Right lobe of liver (tissue), 6 donors: ENCODE data around the gene ATP6V1G3. TPM values are rescaled to one million over a fixed set of nuclear protein-coding genes. Genes with fewer than 3 reads are reported as not detected.

Source experiments
- ATAC-seq, 4 donors: fragments of 200-7000 bp; cut with Tn5 transposase; one replicate each; pipeline ENCODE4 v1.9.1; 2020; ENCODE audit warnings: mild to moderate bottlenecking in 4 of 4, moderate library complexity in 4 of 4
- DNase-seq, 3 donors: peaks; one replicate each; pipeline ENCODE4 v3.0.0-alpha.2; 2020
- H3K27ac ChIP-seq, 3 donors: fragments of 200-600 bp; one replicate each; pipeline ENCODE4 v1.8.0; 2022
- H3K27me3 ChIP-seq, 2 donors: fragments of 200-600 bp; one replicate each; pipeline ENCODE4 v1.8.0; 2022
- H3K36me3 ChIP-seq, 4 donors: fragments of 200-600 bp; sonication (generic) in 1 of 4; one replicate each; pipeline versions ENCODE4 v1.5.1 to v1.8.0; 2017 to 2022; ENCODE audit warnings: control low read depth in 1 of 4
- H3K4me1 ChIP-seq, 4 donors: fragments of 200-600 bp; sonication (generic) in 1 of 4; one replicate each; pipeline versions ENCODE4 v1.5.1 to v1.8.0; 2017 to 2022; ENCODE audit warnings: control low read depth in 1 of 4
- H3K4me3 ChIP-seq, 3 donors: fragments of 200-600 bp; one replicate each; pipeline ENCODE4 v1.8.0; 2022
- H3K9me3 ChIP-seq, 4 donors: fragments of 200-600 bp; sonication (generic) in 1 of 4; one replicate each; pipeline versions ENCODE4 v1.5.1 to v1.8.0; 2017 to 2022; ENCODE audit warnings: control low read depth in 1 of 4
- POLR2A ChIP-seq: fragments of 450-650 bp; IDR thresholded peaks from one replicate; pipeline ENCODE4 v1.6.1; 2017; ENCODE audit warnings: antibody characterized with exemption, mild to moderate bottlenecking
- WGBS: methylation state at CpG from one replicate; pipeline ENCODE4 v1.1.6; 2018; ENCODE audit warnings: low coverage, low lambda C conversion rate; ENCODE audit not compliant: insufficient coverage; ENCODE audit errors: missing lambda C conversion rate; 5-methylcytosine and 5-hydroxymethylcytosine counted together
- intact Hi-C, 2 donors: fragments of 100-400 bp; cut with DNase I; formaldehyde crosslinking; loops; one replicate each; pipeline versions ENCODE4 v1.11.2 to v1.14.1; 2022
- total RNA-seq, 6 experiments: library from RNA; depleted of rRNA in 2 of 6; stranded (reverse); fragments of >200 nt in 2 of 6; fragmentation: NEBNext Ultra II Directional in 3 of 6; extraction: Animal tissue kit (Norgen Biotek cat#: 25700) in 3 of 6; gene quantifications; one replicate each; pipeline versions ENCODE4 v1.1.0 to v1.2.4, GENCODE V29; 2016 to 2023
- TF ChIP-seq, protein P1 (sequence below), 4 donors: fragments of 200-600 bp in 3 of 4; fragments of 450-650 bp in 1 of 4; IDR thresholded peaks; one replicate each; pipeline versions ENCODE4 v1.5.1 to v1.8.0; 2016 to 2022; ENCODE audit warnings: antibody characterized with exemption in 4 of 4, mild to moderate bottlenecking in 2 of 4
- donor health status: DM: no; HTN: yes; CAD: no.
- donor health status: DM: no; HTN: no; CAD: no.
- donor health status: DM: no; HTN: no; CAD: no.
- donor health status: DM: no; HTN: yes; CAD: no.
- donor health status: DM: no; HTN: yes; CAD: no.

The ATP6V1G3 gene
- total RNA-seq, 6 experiments from 2014 or later: not detected

DNA sequence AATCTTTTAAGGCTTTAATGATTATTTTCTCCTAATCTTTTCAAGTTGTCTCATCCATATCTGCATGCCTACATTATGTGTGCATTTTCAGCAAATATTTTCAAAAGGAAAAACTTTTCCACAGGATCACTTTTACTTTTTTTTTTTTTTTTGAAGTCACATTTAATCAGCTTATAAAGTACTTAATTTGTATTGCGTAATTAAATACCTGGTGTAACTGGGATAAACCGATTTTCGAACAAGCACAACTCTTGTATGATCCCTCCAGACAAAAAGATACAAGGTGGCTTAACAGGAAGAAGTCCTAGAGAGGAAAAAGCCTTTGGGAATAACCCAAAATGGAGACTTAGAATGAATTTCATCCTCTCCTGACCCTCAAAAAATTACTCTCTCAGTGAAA, 1.3 kb upstream of the ATP6V1G3 start:
- WGBS: 85% methylated on average over 3 of the region's 3 CpGs

DNA sequence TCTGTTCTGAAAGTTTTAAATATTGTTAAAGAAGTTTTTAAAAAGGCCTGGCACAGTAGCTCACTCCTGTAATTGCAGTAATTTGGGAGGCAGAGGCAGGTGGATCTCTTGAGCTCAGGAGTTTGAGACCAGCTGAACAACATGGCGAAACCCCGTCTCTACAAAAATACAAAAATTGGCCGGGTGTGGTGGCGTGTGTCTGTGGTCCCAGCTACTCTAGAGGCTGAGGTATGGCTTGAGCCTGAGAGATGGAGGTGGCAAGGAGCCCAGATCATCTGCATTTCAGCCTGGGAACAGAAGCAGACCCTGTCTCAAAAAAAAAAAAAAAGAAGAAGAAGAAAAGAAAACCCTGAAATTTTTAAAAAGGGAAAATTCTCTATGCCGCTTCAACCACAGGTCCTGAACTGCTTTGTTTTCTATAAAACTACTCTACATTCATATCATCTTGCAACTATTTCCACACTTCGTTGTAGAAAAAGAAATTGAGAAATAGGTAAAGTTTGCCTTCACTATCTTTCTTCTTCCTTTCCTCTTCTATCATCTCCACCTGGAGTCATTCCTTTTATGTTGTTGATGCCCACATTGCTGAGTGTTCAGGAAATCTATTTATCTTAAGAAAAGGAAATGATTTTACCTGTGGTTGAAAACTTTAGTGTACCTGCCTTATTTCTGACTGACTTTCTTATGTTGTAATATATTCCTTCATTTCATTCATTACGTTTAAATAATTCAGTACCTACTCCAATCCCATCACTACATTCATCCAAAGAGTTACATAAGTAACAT, 1.7 kb downstream of the ATP6V1G3 start:
- no peaks in the 10 kb centered on the region for H3K9me3 ChIP-seq
- H3K4me3 ChIP-seq: no peak overlapping the region
- H3K27me3 ChIP-seq: no peaks in the 10 kb centered on the region
- WGBS: 84% methylated on average over 7 of the region's 7 CpGs
- TF ChIP-seq, protein P1, sequence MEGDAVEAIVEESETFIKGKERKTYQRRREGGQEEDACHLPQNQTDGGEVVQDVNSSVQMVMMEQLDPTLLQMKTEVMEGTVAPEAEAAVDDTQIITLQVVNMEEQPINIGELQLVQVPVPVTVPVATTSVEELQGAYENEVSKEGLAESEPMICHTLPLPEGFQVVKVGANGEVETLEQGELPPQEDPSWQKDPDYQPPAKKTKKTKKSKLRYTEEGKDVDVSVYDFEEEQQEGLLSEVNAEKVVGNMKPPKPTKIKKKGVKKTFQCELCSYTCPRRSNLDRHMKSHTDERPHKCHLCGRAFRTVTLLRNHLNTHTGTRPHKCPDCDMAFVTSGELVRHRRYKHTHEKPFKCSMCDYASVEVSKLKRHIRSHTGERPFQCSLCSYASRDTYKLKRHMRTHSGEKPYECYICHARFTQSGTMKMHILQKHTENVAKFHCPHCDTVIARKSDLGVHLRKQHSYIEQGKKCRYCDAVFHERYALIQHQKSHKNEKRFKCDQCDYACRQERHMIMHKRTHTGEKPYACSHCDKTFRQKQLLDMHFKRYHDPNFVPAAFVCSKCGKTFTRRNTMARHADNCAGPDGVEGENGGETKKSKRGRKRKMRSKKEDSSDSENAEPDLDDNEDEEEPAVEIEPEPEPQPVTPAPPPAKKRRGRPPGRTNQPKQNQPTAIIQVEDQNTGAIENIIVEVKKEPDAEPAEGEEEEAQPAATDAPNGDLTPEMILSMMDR (IDR thresholded peaks at IDR 0.05): no peak
- TF ChIP-seq POLR2A: no peak
- H3K36me3 ChIP-seq: no peaks in the 10 kb centered on the region
- H3K4me1 ChIP-seq: peaks cover 0 to 6% (median 0%) of the 10 kb centered on the region in 4 donors
- no peak for ATAC-seq
- DNase-seq: no peak
- intact Hi-C loops: no loop called here
- H3K27ac ChIP-seq: no peak overlapping the region

More for the DNA sequence above, 1.3 kb upstream of the ATP6V1G3 start:
- no peak overlapping the region for H3K27ac ChIP-seq
- no peaks in the 10 kb centered on the region for H3K27me3 ChIP-seq
- no peaks in the 10 kb centered on the region for H3K9me3 ChIP-seq
- intact Hi-C loops: no loop called here
- no peaks in the 10 kb centered on the region for H3K4me1 ChIP-seq
- TF ChIP-seq POLR2A: no peak
- TF ChIP-seq, protein P1 (IDR thresholded peaks at IDR 0.05): no peak
- DNase-seq (no peak), ATAC-seq (no peak)
- H3K36me3 ChIP-seq: no peaks in the 10 kb centered on the region
- no peak overlapping the region for H3K4me3 ChIP-seq

DNA sequence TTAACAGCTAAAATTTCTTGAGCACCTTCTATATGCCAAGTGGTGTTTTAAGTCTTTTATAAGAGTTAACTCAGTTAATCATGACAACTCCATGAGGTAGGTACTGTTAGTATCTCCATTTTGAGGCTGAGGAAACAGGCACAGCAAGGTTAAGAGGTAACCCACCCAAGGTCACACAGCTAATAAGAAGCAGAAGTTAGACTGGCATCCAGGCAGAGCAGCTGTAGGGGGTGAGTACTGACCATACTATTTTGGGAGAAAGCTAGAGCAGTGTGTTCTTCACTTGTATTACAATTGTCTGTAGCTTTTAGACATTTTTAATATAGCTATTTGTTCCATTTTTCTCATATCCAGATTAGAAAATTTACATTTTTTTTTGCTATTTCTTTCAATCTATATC, 4.8 kb downstream of the ATP6V1G3 start:
- Histone ChIP-seq H3K4me3 (no peak overlapping the region), H3K9me3 (no peaks in the 10 kb centered on the region), H3K36me3 (no peaks in the 10 kb centered on the region), H3K27me3 (no peaks in the 10 kb centered on the region), H3K27ac (no peak overlapping the region), H3K4me1 (peaks cover 0 to 6% (median 0%) of the 10 kb centered on the region in 4 donors)
- intact Hi-C loops: no loop called here
- no peak for DNase-seq
- TF ChIP-seq POLR2A: no peak
- TF ChIP-seq, protein P1 (IDR thresholded peaks at IDR 0.05): no peak
- ATAC-seq: no peak

- intact Hi-C loops: no loop called here
- H3K27me3 ChIP-seq: no peaks in the 10 kb centered on the region
- no peak for TF ChIP-seq POLR2A
- TF ChIP-seq, protein P1 (IDR thresholded peaks at IDR 0.05): no peak
- H3K4me3 ChIP-seq: no peak overlapping the region
- peak; percentile 42 to 79 (median 57) for ATAC-seq
- no peak overlapping the region for H3K27ac ChIP-seq
- H3K36me3 ChIP-seq: no peaks in the 10 kb centered on the region
- DNase-seq: no peak
- WGBS: 20% methylated on average over 1 of the region's 1 CpG
- H3K9me3 ChIP-seq: no peaks in the 10 kb centered on the region
- H3K4me1 ChIP-seq: peaks cover 0 to 6% (median 0%) of the 10 kb centered on the region in 4 donors
Measured at GRCh38 chr1:198534548-198535418, 5.7 kb downstream of the ATP6V1G3 start.
